GM21576 (cell line): Measurements from ENCODE around the gene CXXC5.

Experiments used
- ATAC-seq: cut with Tn5 transposase; IDR thresholded peaks from one replicate; pipeline ENCODE4 v1.9.1; 2021; ENCODE audit warnings: mild to moderate bottlenecking, moderate library complexity; ENCODE audit not compliant: unreplicated experiment

Gene CXXC5

GRCh38 chr5:139690803-139691629 lies 42.9 kb downstream of the CXXC5 start:
- ATAC-seq: no peak

GRCh38 chr5:139692148-139692547 lies 44.0 kb downstream of the CXXC5 start:
- no peak for ATAC-seq

DNA sequence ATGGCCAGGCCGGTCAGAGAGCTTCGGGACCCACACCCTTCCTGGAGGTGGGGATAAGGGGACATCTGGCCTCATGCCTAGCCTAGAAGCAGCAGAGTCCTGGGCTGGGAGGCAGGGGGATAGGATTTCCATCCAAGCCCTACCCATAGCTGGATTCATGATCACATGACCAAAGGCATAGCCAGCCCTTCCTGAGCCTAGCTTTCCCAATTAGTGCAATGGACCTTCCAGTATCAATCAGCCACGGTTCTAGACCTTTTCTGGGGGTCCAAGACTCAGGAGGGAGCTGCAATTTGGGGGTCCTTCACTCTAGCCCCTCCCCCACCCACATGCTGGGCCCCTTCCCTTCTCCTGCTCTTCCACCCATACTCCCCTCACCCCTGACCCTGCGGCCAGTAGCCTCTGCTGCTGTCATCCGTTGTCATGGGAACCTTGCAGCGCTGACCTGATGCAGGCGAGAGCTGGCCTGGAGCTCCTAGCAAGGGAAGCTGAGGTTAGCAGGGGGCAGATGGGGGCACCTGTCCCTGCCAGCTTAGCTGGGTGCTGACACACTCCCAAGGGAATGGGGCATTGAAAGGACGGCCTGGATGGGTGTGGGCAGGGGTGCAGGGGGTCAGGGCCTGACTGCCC lies 44.6 kb downstream of the CXXC5 start:
- no peak for ATAC-seq

GRCh38 chr5:139693676-139694364 lies 45.7 kb downstream of the CXXC5 start:
- no peak for ATAC-seq

GRCh38 chr5:139694556-139695177 lies 46.5 kb downstream of the CXXC5 start:
- ATAC-seq: no peak

- ATAC-seq: no peak
Measured at GRCh38 chr5:139695178-139695573, 47.0 kb downstream of the CXXC5 start.

DNA sequence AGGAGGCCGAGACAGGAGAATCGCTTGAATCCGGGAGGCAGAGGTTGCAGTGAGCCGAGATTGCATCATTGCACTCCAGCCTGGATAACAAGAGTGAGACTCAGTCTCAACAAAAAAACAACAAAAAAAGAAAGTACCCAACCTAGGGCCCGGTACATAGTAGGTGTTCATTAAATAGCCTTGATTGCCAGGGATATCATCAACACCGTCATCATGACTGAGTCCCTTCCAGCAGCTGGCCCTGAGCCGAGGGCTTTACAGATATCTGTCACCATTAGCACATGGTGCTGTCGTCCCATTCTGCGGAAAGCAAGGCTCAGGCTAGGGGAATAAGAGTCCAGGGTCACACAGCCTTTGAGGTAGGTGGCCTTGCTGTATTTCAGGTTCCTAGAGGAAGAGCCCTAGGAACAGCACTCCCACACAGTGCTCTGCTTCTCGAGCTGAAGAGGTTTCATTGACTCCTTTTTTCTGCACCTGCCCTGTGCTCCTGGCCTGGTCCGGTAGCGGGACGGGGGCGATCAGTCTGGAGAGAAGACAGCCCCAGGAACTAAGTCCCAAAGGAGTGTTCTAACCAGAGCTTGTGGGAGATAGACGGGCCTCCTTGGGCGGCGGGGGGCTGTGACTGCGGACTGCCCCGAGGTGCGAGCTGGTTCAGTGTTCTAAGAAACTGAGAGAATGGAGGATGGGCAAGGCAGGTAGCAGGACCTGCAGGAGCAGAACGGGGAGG lies 48.2 kb downstream of the CXXC5 start:
- ATAC-seq: no peak

DNA sequence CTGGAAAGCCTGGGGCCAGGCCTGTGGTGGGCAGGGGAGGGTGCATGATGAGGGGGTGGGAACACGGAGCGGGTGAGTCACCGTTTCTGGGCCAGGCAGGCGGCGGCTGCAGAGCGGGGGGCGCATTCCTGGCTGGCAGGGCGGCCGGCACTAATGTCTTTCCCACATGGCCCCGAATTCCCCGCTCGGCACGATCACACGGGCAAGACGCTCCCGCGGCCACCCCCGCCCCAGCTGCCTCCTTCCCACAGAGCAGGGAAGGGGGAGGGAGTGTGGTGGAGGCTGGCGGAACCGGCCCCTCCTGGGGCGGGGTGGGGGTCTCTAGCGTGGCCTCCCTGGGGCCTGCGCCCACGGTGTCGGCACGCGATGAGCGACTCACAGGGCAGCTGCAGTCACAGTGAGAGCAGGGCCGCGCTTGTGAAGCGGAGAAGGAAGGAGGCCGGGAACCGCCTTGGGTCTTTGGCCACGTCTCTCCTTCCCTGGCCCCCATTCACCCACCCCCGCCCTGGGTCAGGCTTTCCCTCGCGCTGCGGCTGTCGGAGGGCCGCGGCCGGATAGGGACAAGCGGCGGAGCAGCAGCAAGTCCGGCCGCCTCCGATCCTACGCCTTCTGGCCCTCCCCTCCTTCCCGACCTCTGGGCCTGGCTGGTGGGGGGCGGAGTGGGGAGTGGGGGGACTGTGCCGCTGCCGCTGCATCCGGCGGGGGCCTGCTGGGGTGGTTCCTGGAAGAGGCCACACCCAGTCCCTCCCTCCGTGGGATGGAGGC lies 48.9 kb downstream of the CXXC5 start:
- ATAC-seq: no peak

- ATAC-seq: no peak
Measured at GRCh38 chr5:139698490-139699146, 50.5 kb downstream of the CXXC5 start.

- no peak for ATAC-seq
Measured at GRCh38 chr5:139699351-139699750, 51.2 kb downstream of the CXXC5 start.

- ATAC-seq: no peak
Measured at GRCh38 chr5:139700711-139701055, 52.5 kb downstream of the CXXC5 start.

- ATAC-seq: no peak
Measured at GRCh38 chr5:139701056-139701741, 53.0 kb downstream of the CXXC5 start.

GRCh38 chr5:139702548-139702947 lies 54.4 kb downstream of the CXXC5 start:
- ATAC-seq: no peak

GRCh38 chr5:139704748-139705147 lies 56.6 kb downstream of the CXXC5 start:
- no peak for ATAC-seq

DNA sequence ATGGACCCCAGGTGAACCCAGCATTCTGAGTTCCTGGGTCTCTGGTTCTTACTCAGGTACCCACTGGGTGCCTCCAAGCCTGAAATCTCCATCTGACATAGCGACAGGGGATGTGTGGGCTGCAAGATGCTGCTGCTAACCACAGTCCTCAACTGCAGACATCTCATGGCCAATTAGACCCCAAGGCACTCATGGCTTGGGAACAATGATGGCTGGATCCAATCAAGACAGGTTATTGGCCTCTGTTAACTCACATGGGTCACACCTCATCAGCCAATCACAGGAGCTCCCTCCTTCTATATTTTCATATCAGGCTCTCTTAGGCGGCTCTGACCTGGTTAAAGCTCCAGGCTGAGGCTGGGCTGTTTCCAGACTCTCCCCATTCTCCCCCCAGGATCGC lies 57.0 kb downstream of the CXXC5 start:
- ATAC-seq: no peak

DNA sequence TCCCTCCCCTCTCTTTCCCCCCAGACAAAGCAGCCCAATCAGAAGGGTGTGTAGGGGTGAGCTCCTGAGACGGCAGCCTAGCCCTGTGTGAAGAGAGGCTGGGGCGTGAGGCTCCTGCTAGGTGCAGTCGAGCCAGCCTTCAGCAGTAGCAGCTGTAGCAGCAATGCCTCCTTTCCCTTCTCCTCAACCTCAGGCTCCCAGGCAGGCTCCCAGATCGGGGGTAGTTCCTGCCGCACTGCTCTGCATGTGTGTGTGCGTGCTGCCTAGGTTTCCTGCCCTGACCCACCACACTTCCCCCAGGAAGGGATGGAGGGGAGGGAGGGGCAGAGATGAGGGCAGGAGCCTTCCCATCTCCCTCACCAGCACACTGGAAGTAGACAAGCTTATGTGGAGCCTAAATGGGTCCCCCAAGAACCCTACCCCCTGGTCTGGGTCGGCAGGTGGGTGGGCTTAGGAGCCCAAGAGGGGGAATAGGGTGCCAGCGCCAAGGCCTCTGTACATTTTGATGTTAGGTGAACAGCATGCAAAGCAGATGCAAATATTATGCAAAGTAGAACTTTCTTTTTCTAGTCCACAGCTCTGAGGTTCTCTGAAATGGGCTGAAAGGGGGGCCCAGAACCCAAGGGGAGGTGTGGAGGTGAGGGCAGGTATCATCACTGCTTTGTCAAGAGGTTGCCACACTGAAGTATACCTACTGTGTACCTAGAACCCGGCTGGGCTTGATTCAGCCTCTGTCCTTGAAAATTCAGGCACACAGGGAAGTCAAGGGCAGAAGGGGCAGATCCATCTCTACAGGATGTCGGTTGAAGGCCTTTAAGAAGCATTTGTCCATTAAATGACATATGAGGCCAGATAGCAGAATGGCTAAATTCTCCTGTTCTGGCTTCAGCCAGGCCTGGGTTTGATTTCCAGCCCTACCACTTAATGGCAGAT lies 57.8 kb downstream of the CXXC5 start:
- ATAC-seq: no peak

GRCh38 chr5:139707445-139708003 lies 59.4 kb downstream of the CXXC5 start:
- ATAC-seq: no peak

DNA sequence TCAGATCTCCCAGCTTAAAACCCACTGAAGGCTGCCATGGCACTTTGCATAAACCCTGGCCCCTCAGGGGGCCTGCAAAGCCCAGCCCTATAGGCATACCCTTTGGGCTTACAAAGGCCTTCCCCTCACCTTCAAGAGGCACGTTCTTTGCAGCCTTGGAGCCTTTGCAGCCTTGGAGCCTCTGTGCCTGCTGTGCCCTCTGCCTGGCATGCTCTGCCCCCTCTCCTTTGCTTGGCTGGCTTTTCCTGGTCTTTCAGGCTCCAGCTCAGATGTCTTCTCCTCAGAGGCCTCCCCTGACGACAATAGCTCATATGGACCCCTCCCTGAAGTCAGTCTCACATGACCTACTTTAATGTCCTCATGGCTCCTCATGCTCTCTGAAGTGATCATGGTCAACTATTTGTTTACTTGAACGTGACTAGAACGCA lies 60.3 kb downstream of the CXXC5 start:
- no peak for ATAC-seq
